ENCODE results near the gene FCN1. TPM values are rescaled to one million over a fixed set of nuclear protein-coding genes. Genes with fewer than 3 reads are reported as not detected.

The FCN1 gene
- polyA plus RNA-seq, 1 of the 3 experiments (the other 2 are of a cell fraction): not detected

DNA sequence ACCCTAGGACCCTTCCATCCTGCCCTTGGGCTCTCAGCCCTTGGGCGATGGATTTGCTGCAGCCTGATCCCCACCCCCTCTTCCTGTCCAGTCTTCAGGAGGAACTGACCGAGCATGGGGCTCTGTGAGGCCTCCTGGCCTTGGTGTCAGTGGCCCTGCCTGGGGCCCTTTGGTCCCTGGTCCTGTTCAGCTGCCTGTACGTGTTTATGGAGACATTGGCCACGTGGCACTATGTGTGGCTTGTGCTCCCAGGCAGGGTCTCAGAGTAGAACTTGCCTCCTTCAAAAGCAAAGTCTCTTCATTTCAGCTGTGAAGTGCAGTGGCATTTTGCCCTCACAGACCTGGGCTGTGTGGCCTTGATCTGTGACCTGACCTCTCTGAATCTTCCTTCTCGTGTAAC, 26.0 kb downstream of the FCN1 start:
- peaks cover 0 to 9% of the 10 kb centered on the region in 2 experiments; a peak in 2 of 4 replicates for H3K4me1 ChIP-seq (ENCODE audit: control insufficient read depth in 1 of 2, insufficient read depth in 2 of 2, low read depth in 1 of 2, low read length in 1 of 2)
- H3K9me2 ChIP-seq: no peaks in the 10 kb centered on the region
- DNase-seq: no peak
- H2AFZ ChIP-seq (ENCODE audit: low read depth): no peak overlapping the region
- no peaks in the 10 kb centered on the region for H3K9me3 ChIP-seq
- ChIA-PET POLR2A (no interaction called here), CTCF (no interaction called here)
- H3K4me3 ChIP-seq (ENCODE audit: low read depth in 2 of 2, low read length in 1 of 2): no peak overlapping the region
- H3K9ac ChIP-seq: no peak overlapping the region
- H3F3A ChIP-seq (replicated peaks; ENCODE audit: insufficient read depth): no peaks in the 10 kb centered on the region
- no peak overlapping the region for H3K27ac ChIP-seq (ENCODE audit: low read depth in 2 of 2, low read length in 1 of 2)
- whole genome bisulfite sequencing (ENCODE audit: low lambda C conversion rate): 40% methylated on average over 2 of the region's 5 CpGs
- peaks cover 7% of the 10 kb centered on the region; the same call in 1 of the 2 replicates for H3K27me3 ChIP-seq (ENCODE audit: insufficient read depth)
- H3K79me2 ChIP-seq (ENCODE audit: insufficient read depth): no peaks in the 10 kb centered on the region
- TF ChIP-seq, protein P1, sequence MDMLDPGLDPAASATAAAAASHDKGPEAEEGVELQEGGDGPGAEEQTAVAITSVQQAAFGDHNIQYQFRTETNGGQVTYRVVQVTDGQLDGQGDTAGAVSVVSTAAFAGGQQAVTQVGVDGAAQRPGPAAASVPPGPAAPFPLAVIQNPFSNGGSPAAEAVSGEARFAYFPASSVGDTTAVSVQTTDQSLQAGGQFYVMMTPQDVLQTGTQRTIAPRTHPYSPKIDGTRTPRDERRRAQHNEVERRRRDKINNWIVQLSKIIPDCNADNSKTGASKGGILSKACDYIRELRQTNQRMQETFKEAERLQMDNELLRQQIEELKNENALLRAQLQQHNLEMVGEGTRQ (IDR thresholded peaks at IDR 0.05; ENCODE audit: borderline replicate concordance, low read depth, low read length): no peak
- TF ChIP-seq, protein P2, sequence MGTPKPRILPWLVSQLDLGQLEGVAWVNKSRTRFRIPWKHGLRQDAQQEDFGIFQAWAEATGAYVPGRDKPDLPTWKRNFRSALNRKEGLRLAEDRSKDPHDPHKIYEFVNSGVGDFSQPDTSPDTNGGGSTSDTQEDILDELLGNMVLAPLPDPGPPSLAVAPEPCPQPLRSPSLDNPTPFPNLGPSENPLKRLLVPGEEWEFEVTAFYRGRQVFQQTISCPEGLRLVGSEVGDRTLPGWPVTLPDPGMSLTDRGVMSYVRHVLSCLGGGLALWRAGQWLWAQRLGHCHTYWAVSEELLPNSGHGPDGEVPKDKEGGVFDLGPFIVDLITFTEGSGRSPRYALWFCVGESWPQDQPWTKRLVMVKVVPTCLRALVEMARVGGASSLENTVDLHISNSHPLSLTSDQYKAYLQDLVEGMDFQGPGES (IDR thresholded peaks at IDR 0.05; ENCODE audit: low read depth, low read length): no peak
- H4K20me1 ChIP-seq (ENCODE audit: insufficient read depth): 0 out of 2 replicates have a peak, but pooled peaks cover 4% of the 10 kb centered on the region
- H3K36me3 ChIP-seq (replicated peaks in 1 of 2; ENCODE audit: control insufficient read depth in 1 of 2, insufficient read depth in 2 of 2, low read length in 1 of 2): no peaks in the 10 kb centered on the region
- no peak overlapping the region for H3K4me2 ChIP-seq

DNA sequence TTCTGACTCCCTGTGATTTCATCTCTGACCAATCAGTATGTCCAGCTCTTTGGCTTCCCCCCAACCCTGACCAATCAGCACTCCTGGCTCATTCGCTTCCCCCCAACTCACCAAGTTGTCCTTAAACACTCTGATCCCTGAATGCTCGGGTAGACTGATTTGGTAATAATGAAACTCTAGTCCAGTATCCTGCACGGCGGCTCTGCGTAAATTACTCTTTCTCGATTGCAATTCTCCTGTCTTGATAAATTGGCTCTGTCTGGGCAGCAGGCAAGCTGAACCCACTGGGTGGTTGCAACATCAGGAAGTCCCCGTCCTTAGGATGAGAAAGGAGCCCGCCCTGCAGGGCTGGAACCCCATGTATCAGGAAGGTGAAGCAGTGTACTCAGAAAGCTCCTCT, 26.7 kb downstream of the FCN1 start:
- no peaks in the 10 kb centered on the region for H3K79me2 ChIP-seq (ENCODE audit: insufficient read depth)
- H3K4me2 ChIP-seq: no peak overlapping the region
- WGBS (ENCODE audit: low lambda C conversion rate): 63% methylated on average over 7 of the region's 8 CpGs
- DNase-seq: no peak
- H3K4me3 ChIP-seq (ENCODE audit: low read depth in 2 of 2, low read length in 1 of 2): no peak overlapping the region
- no peaks in the 10 kb centered on the region for H3K9me3 ChIP-seq
- H2AFZ ChIP-seq (ENCODE audit: low read depth): no peak overlapping the region
- CTCF ChIA-PET: interaction anchor here (1.0 kb wide), 1 partner anchor 96 kb away, joined by 3 read pairs; no protein-coding TSS in a partner anchor
- H4K20me1 ChIP-seq (ENCODE audit: insufficient read depth): 0 out of 2 replicates have a peak, but pooled peaks cover 4% of the 10 kb centered on the region
- peaks cover 0 to 9% of the 10 kb centered on the region in 2 experiments; a peak in 1 of 4 replicates for H3K4me1 ChIP-seq (ENCODE audit: control insufficient read depth in 1 of 2, insufficient read depth in 2 of 2, low read depth in 1 of 2, low read length in 1 of 2)
- H3K36me3 ChIP-seq (replicated peaks in 1 of 2; ENCODE audit: control insufficient read depth in 1 of 2, insufficient read depth in 2 of 2, low read length in 1 of 2): no peaks in the 10 kb centered on the region
- H3K27me3 ChIP-seq (ENCODE audit: insufficient read depth): peaks cover 7% of the 10 kb centered on the region; the same call in 1 of the 2 replicates
- H3F3A ChIP-seq (replicated peaks; ENCODE audit: insufficient read depth): no peaks in the 10 kb centered on the region
- H3K9ac ChIP-seq: no peak overlapping the region
- POLR2A ChIA-PET: no interaction called here
- no peak overlapping the region for H3K27ac ChIP-seq (ENCODE audit: low read depth in 2 of 2, low read length in 1 of 2)
- H3K9me2 ChIP-seq: no peaks in the 10 kb centered on the region
- TF ChIP-seq RAD21 (IDR thresholded peaks at IDR 0.05; ENCODE audit: low read length) (no peak), FOXM1 (IDR thresholded peaks at IDR 0.05; ENCODE audit: low read depth) (no peak), EZH2phosphoT487 (IDR thresholded peaks at IDR 0.05; ENCODE audit: borderline replicate concordance, low read depth) (no peak), MEF2A (IDR thresholded peaks at IDR 0.05; ENCODE audit: borderline replicate concordance, low read depth) (no peak), MXI1 (IDR thresholded peaks at IDR 0.05; ENCODE audit: low read depth, low read length) (no peak), GABPA (IDR thresholded peaks at IDR 0.05; ENCODE audit: low read depth) (no peak), TCF12 (IDR thresholded peaks at IDR 0.05) (no peak), NFIC (IDR thresholded peaks at IDR 0.05; ENCODE audit: borderline replicate concordance) (no peak), POLR2AphosphoS5 (IDR thresholded peaks at IDR 0.05; ENCODE audit: low read depth, low read length) (no peak), TAF1 (IDR thresholded peaks at IDR 0.05; ENCODE audit: borderline replicate concordance, low read depth, low read length) (no peak), TEAD4 (IDR thresholded peaks at IDR 0.05; ENCODE audit: borderline replicate concordance, insufficient read depth) (no peak)
- TF ChIP-seq, protein P3, sequence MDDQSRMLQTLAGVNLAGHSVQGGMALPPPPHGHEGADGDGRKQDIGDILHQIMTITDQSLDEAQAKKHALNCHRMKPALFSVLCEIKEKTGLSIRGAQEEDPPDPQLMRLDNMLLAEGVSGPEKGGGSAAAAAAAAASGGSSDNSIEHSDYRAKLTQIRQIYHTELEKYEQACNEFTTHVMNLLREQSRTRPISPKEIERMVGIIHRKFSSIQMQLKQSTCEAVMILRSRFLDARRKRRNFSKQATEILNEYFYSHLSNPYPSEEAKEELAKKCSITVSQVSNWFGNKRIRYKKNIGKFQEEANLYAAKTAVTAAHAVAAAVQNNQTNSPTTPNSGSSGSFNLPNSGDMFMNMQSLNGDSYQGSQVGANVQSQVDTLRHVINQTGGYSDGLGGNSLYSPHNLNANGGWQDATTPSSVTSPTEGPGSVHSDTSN (IDR thresholded peaks at IDR 0.05): no peak
- TF ChIP-seq, protein P4, sequence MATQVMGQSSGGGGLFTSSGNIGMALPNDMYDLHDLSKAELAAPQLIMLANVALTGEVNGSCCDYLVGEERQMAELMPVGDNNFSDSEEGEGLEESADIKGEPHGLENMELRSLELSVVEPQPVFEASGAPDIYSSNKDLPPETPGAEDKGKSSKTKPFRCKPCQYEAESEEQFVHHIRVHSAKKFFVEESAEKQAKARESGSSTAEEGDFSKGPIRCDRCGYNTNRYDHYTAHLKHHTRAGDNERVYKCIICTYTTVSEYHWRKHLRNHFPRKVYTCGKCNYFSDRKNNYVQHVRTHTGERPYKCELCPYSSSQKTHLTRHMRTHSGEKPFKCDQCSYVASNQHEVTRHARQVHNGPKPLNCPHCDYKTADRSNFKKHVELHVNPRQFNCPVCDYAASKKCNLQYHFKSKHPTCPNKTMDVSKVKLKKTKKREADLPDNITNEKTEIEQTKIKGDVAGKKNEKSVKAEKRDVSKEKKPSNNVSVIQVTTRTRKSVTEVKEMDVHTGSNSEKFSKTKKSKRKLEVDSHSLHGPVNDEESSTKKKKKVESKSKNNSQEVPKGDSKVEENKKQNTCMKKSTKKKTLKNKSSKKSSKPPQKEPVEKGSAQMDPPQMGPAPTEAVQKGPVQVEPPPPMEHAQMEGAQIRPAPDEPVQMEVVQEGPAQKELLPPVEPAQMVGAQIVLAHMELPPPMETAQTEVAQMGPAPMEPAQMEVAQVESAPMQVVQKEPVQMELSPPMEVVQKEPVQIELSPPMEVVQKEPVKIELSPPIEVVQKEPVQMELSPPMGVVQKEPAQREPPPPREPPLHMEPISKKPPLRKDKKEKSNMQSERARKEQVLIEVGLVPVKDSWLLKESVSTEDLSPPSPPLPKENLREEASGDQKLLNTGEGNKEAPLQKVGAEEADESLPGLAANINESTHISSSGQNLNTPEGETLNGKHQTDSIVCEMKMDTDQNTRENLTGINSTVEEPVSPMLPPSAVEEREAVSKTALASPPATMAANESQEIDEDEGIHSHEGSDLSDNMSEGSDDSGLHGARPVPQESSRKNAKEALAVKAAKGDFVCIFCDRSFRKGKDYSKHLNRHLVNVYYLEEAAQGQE (IDR thresholded peaks at IDR 0.05; ENCODE audit: low read depth, low read length): no peak
- TF ChIP-seq, protein P1 (IDR thresholded peaks at IDR 0.05; ENCODE audit: borderline replicate concordance, low read depth, low read length): no peak
- TF ChIP-seq, protein P5, sequence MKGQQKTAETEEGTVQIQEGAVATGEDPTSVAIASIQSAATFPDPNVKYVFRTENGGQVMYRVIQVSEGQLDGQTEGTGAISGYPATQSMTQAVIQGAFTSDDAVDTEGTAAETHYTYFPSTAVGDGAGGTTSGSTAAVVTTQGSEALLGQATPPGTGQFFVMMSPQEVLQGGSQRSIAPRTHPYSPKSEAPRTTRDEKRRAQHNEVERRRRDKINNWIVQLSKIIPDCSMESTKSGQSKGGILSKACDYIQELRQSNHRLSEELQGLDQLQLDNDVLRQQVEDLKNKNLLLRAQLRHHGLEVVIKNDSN (IDR thresholded peaks at IDR 0.05; ENCODE audit: borderline replicate concordance, low read depth): no peak

All from SK-N-SH (cell line).